GM08714 (cell line): Measurements from ENCODE around the gene GPR137B.

ENCODE experiments used
- H3K4me3 ChIP-seq: fragments of 200-500 bp; sonication (Bioruptor generic); 2 replicates; pipeline ENCODE4 v1.5.1; 2014; ENCODE audit warnings: mild to moderate bottlenecking, low read length, inconsistent platforms
- ZNF274 ChIP-seq: IDR thresholded peaks from 2 replicates; pipeline ENCODE4 v1.6.1; 2012; ENCODE audit warnings: mild to moderate bottlenecking, low read depth, low read length

Gene GPR137B

GRCh38 chr1:236206548-236206947, 64.2 kb downstream of the GPR137B start:
- TF ChIP-seq ZNF274, result no peak
- H3K4me3 ChIP-seq, result no peak overlapping the region

DNA sequence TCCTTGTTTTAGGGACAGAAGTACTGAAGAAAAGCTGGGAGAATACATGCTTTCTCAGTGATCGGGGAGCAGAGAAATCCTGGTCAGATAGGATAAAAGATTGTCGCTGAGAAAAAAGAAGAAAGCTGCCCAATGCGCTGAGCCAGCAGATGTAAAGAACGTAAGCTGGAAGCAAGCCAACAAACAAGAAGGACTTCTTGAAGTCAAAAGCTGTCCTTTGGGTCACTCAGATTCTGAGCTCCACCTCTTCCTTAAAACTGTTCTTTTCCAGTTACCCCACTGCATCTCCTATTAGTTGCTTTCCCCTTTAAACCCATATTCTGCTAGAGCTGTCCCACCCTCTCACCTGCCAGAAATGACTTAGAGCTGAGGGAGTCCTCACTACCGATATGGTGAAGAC, 64.8 kb downstream of the GPR137B start:
- no peak overlapping the region for H3K4me3 ChIP-seq
- no peak for TF ChIP-seq ZNF274

DNA sequence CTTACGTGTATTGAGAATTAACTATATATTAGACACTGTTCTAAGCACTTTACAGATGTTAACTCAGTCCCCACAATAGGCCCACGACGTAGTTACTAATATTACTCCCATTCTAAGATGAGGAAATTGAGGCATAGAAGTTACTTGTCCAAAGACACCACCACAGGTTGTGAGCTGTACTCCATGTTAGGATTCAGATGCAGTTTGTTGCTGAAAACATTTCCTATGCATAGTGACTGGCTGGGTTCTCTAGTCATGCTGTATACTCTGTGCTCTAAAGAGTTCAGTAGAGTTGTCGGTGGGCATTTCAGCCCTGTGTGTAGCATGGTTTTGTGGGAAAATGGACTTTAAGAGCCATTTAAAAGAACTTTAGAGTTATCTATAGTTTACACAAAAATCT, 65.2 kb downstream of the GPR137B start:
- H3K4me3 ChIP-seq, result no peak overlapping the region
- no peak for TF ChIP-seq ZNF274

DNA sequence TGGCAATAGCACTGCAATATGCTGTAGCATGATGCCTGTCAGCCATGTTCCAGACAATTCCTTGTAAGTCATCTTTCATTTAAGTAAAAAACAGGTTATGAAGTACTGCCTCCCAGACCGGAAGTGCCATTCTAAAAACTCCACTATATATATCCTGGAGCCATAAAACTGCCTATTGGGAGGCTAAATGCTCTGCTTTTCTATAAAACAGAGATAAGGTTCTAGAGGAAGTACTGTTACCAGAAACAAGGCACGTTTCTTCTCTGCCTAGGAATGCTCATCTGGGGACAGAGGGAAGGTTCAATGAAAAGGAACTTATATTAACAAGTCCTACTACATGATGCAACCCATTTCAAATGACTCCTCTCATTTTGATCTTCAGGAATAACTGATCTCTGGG, 66.8 kb downstream of the GPR137B start:
- H3K4me3 ChIP-seq, result no peak overlapping the region
- TF ChIP-seq ZNF274, result no peak

- TF ChIP-seq ZNF274, result no peak
- H3K4me3 ChIP-seq, result no peak overlapping the region
These were observed 67.4 kb downstream of the GPR137B start for GRCh38 chr1:236209713-236210112.

DNA sequence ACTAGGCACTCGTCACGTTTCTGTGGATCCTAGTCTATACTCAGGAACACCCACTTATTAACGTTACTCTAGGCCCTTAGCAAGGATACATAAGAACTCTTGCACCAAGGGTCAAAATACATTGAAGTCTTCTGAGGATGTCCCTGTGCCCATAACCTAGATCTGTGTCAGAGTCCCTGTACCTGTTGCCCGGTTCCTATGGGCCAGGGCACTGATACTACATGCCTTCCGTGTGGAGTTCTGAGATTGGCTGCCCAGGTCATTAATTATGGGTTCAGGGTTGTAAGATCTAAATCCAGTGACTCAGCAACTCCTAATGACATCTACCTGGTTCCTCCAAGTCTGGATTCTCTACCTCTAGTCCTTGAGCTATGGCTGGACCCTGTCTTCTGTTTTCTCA, 69.5 kb downstream of the GPR137B start:
- no peak for TF ChIP-seq ZNF274

DNA sequence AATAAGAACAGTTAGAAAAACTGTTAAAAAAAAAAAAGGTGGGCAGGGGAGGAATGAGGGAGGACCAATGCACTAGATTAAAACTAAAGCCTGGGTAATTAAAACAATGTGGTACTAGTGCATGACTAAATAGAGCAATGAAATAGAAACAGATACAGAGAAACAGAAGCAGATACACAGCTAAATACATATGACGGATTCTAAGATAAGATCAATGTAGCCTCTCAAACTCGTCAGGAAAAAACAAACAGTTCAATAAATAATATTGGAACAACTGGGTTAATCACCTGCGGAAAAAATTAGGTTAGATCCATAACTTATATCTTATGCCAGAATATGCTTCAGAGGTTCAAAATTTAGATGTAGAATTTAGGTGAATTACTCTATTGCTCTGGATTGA, 71.2 kb downstream of the GPR137B start:
- no peak for TF ChIP-seq ZNF274
- H3K4me3 ChIP-seq, result no peak overlapping the region

More for the DNA sequence above, 69.5 kb downstream of the GPR137B start:
- H3K4me3 ChIP-seq, result no peak overlapping the region

DNA sequence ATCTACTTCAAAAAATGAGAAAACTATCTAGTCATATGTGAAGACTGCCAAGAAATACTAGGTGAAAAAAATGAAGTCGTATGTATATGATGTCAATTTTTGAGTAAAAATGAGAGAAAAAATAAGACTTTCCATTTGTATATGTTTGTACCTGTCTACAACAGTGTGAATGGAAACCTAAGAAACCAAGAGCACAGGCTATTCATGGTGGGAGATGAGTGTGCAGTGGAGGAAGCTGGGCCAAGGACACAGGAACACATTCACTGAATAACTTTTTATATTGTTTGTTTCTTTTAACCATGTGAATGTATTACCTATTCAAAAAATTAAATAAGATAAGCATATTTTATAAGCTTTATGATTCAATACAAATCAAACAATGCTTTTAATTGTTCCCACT, 72.4 kb downstream of the GPR137B start:
- no peak for TF ChIP-seq ZNF274
- H3K4me3 ChIP-seq, result no peak overlapping the region

- TF ChIP-seq ZNF274, result no peak
- no peak overlapping the region for H3K4me3 ChIP-seq
These were observed 78.1 kb downstream of the GPR137B start for GRCh38 chr1:236220473-236220872.

DNA sequence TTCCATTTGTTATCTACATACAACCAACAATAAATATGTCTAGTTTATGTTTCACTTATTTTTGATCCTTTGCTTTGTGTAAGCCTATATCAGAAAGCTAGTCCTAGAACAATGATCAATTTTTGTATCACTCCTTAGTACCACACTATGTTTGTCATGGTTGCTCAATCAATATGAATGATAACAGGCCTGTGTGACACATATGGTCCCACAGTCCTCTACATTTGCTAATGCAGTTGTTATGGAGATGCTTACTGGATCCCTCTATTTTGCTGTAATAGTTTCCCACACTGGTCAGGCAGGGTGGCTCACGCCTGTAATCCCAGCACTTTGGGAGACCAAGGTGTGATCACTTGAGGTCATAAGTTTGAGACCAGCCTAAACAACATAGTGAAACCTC, 80.3 kb downstream of the GPR137B start:
- H3K4me3 ChIP-seq, result no peak overlapping the region
- TF ChIP-seq ZNF274, result no peak

- TF ChIP-seq ZNF274, result no peak
- H3K4me3 ChIP-seq, result no peak overlapping the region
These were observed 86.1 kb downstream of the GPR137B start for GRCh38 chr1:236228411-236228810.

GRCh38 chr1:236235116-236235515, 92.8 kb downstream of the GPR137B start:
- H3K4me3 ChIP-seq, result no peak overlapping the region
- TF ChIP-seq ZNF274, result no peak

DNA sequence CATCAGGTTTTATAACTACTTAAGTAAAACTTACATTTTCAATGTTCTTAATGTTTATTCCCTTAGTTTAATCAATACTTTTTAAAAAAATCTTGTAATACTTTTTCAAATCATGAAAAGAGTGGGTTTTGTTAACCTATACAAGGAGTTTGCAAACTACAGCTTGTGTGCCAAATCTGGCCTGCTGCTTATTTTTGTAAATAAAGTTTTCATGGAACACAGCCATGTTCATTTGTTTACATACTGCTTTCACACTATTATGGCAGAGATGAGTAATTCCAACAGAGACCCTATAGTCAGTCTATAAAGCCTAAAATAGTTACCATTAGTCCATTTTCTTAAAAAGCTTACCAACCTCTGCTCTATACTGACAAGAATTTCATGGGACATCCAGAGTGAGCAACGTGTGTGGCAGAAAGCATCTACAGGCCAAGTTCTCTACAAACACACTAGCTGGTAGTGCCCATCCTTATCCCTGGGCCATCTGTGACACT, 96.8 kb downstream of the GPR137B start:
- no peak overlapping the region for H3K4me3 ChIP-seq
- TF ChIP-seq ZNF274, result no peak

GRCh38 chr1:236240675-236241074, 98.3 kb downstream of the GPR137B start:
- no peak overlapping the region for H3K4me3 ChIP-seq
- TF ChIP-seq ZNF274, result no peak

DNA sequence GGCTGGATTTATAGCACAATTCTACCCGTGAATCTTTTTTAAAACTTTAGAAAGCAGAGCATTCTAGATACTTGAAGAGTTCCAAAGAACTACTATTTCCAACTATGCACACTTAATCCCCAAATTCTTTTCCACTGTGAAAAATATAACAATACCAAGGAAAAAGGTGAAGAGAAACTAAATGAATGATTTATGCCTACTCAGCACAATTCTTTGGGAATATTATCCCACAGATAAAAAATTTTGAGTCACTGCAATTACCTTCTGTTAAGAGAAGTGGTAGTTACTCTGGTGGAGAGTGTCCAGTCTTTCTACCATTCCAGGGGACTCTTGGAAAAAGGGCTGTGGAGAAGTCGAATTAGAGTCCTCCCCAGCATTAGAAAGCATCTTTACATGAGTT, 100.2 kb downstream of the GPR137B start:
- H3K4me3 ChIP-seq, result no peak overlapping the region
- TF ChIP-seq ZNF274, result no peak

- TF ChIP-seq ZNF274, result no peak
- no peak overlapping the region for H3K4me3 ChIP-seq
These were observed 104.9 kb downstream of the GPR137B start for GRCh38 chr1:236247286-236247685.

- TF ChIP-seq ZNF274, result no peak
- H3K4me3 ChIP-seq, result no peak overlapping the region
These were observed 109.2 kb downstream of the GPR137B start for GRCh38 chr1:236251587-236251986.

GRCh38 chr1:236253119-236253518, 110.8 kb downstream of the GPR137B start:
- H3K4me3 ChIP-seq, result no peak overlapping the region
- TF ChIP-seq ZNF274, result no peak
